Measurements from ENCODE around the gene UFSP2. TPM values are rescaled to one million over a fixed set of nuclear protein-coding genes. Genes with fewer than 3 reads are reported as not detected.

Gene UFSP2
- total RNA-seq, 6 experiments from 2014 or later, result 12.8 to 17.6 (median 14.0) TPM

DNA sequence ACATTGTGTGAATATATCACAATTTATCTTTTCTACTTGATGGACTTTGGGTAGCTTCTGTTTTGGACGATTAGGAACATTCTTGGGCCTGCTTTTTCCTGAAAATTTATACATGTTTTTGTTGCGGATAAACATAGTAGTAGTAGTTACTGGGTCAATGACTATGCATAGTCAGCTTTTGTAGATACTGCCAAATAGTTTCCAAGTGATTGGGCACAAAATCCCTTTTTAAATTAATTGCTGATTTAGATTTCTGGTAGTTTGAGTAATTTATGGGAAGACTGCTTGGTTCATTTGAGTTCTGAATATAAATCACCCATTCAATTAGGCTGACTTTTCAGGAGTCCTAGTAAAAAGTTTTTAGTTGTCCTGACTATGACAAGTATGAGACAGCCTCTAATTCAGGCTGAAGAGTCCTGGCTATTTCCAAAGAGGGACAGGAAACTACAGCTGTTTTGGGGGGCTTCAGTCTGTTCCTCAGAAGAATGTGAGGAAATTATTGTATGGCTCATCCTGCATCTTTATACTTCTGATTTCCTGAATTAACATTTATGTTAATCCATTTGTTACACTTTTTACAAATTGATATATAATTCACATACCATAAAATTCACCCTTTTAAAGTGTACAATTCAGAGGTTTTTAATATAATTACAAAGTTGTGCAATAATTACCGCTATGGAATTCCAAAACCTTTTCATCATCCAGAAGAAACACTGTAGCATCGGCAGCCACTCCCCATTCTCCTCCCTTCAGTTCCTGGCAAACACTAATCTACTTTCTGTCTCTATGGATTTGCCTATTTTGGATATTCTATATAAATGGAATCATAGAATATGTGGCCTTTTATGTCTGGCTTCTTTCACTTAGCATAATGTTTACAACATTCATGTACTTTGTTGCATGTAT lies 44.2 kb downstream of the UFSP2 start:
- Histone ChIP-seq H3K36me3 (no peaks in the 10 kb centered on the region), H3K4me1 (peaks cover 0 to 19% (median 0%) of the 10 kb centered on the region in 4 donors), H3K4me3 (no peak overlapping the region), H3K27ac (no peak overlapping the region), H3K9me3 (no peaks in the 10 kb centered on the region), H3K27me3 (no peaks in the 10 kb centered on the region)
- DNase-seq, result no peak
- WGBS (ENCODE audit: insufficient coverage, low coverage, low lambda C conversion rate, missing lambda C conversion rate), result 39% methylated on average over 4 of the region's 4 CpGs
- TF ChIP-seq, protein P1, sequence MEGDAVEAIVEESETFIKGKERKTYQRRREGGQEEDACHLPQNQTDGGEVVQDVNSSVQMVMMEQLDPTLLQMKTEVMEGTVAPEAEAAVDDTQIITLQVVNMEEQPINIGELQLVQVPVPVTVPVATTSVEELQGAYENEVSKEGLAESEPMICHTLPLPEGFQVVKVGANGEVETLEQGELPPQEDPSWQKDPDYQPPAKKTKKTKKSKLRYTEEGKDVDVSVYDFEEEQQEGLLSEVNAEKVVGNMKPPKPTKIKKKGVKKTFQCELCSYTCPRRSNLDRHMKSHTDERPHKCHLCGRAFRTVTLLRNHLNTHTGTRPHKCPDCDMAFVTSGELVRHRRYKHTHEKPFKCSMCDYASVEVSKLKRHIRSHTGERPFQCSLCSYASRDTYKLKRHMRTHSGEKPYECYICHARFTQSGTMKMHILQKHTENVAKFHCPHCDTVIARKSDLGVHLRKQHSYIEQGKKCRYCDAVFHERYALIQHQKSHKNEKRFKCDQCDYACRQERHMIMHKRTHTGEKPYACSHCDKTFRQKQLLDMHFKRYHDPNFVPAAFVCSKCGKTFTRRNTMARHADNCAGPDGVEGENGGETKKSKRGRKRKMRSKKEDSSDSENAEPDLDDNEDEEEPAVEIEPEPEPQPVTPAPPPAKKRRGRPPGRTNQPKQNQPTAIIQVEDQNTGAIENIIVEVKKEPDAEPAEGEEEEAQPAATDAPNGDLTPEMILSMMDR (IDR thresholded peaks at IDR 0.05), result no peak
- TF ChIP-seq POLR2A (IDR thresholded peaks at IDR 0.05), result no peak
- ATAC-seq, result no peak
- intact Hi-C loops (cut with DNase I), result no loop called here

DNA sequence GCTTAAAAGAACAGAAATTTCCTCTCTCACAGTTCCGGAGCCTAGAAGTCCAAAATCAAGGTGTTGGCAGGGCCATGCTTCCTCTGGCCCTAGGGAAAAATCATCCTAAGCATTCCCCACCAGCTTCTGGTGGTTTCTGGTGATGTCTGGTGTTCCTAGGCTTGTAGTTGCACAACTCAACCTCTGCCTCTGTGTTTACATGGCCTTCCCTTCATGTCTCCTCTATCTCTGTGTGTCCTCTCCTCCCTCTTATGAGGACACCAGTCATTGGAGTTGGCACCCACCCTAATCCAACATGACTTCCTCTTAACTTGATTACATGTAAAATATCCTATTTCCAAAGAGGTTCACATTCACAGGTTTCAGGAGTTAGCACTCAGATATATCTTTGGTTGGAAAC lies 45.4 kb downstream of the UFSP2 start:
- no peak overlapping the region for H3K4me3 ChIP-seq
- H3K9me3 ChIP-seq, result no peaks in the 10 kb centered on the region
- peak in 1 of 3 donors; percentile 73 for DNase-seq
- H3K36me3 ChIP-seq, result no peaks in the 10 kb centered on the region
- H3K27ac ChIP-seq, result peak overlapping the region; percentile 20 to 81 (median 80)
- intact Hi-C loops (cut with DNase I), result no loop called here
- ATAC-seq, result peak; percentile 95 to 99 (median 96)
- H3K27me3 ChIP-seq, result no peaks in the 10 kb centered on the region
- H3K4me1 ChIP-seq, result peaks cover 0 to 19% (median 0%) of the 10 kb centered on the region in 4 donors
- TF ChIP-seq, protein P1 (IDR thresholded peaks at IDR 0.05), result no peak
- TF ChIP-seq POLR2A (IDR thresholded peaks at IDR 0.05), result no peak
- 78% methylated on average over 1 of the region's 1 CpG for WGBS (ENCODE audit: insufficient coverage, low coverage, low lambda C conversion rate, missing lambda C conversion rate)

DNA sequence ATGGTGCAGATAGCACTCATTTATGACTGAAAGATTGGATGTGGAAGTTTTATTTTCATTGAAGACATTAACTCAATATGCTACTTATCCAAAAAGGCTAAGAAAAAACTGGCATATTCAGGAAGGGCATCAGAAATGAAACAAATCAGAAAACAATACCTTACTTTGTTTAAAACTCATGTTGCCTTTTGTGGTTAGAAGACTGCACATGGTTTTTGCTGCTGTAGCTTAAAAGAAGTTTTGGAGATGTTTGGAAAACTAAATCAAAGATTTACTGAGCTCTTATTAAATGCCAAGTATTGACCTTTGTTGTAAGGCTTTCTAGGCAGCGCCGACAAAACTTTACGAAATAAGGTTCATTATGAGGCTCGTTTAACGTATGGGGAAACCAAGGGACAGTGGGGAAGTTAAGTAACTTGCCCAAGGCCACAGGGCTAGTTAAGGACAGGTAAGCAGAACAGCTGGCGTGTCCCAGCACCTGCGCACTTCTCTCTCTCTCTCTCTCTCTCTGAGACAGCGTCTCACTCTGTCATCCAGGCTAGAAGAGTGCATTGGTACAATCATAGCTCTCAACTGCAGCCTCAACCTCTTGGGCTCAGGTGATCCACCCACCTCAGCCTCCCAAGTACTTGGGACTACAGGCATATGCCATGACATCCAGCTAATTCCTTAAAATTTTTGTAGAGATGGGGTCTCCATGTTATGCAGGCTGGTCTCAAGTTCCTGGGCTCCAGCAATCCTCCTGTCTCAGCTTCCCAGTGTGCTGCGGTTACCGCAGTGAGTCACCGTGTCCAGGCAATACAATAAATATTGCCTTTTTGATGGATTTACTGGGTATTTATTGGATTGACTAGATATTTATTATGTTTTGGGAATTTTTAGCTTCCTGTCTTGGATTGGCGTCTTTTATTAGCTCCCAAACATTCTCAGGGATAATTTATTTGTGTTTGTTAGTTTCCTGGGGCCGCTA lies 46.2 kb downstream of the UFSP2 start:
- DNase-seq (no peak), ATAC-seq (peak in 3 of 4 donors; percentile 10 to 35 (median 31))
- intact Hi-C loops (cut with DNase I), result no loop called here
- no peaks in the 10 kb centered on the region for H3K36me3 ChIP-seq
- H3K9me3 ChIP-seq, result no peaks in the 10 kb centered on the region
- peak overlapping the region; percentile 20 to 81 (median 80) for H3K27ac ChIP-seq
- H3K4me3 ChIP-seq, result no peak overlapping the region
- 60% methylated on average over 5 of the region's 13 CpGs for WGBS (ENCODE audit: insufficient coverage, low coverage, low lambda C conversion rate, missing lambda C conversion rate)
- peaks cover 0 to 19% (median 0%) of the 10 kb centered on the region in 4 donors for H3K4me1 ChIP-seq
- TF ChIP-seq, protein P1 (IDR thresholded peaks at IDR 0.05), result no peak
- no peak for TF ChIP-seq POLR2A (IDR thresholded peaks at IDR 0.05)
- H3K27me3 ChIP-seq, result no peaks in the 10 kb centered on the region

DNA sequence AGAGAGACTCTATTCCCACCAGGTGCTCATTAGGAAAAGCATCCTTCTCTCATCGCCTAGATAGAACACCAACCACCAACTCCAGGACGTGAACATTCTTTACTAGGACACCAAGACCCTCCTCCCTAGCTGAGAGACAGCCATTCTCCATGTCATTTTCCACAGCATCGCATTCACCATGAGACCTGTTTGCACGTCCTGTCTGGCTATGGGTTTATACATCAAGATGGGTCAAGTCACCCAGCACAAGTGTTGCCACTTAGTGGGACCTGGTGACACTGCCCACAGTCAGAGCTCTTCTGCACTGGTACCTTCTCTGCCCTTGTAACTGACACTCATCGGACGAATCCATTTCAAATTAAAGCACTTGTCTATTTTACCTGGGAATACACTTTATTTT lies 47.5 kb downstream of the UFSP2 start:
- no peaks in the 10 kb centered on the region for H3K9me3 ChIP-seq
- no peaks in the 10 kb centered on the region for H3K27me3 ChIP-seq
- H3K36me3 ChIP-seq, result no peaks in the 10 kb centered on the region
- no peak for DNase-seq
- 82% methylated on average over 6 of the region's 6 CpGs for WGBS (ENCODE audit: insufficient coverage, low coverage, low lambda C conversion rate, missing lambda C conversion rate)
- H3K27ac ChIP-seq, result no peak overlapping the region
- TF ChIP-seq, protein P1 (IDR thresholded peaks at IDR 0.05), result no peak
- TF ChIP-seq POLR2A (IDR thresholded peaks at IDR 0.05), result no peak
- intact Hi-C loops (cut with DNase I), result no loop called here
- H3K4me1 ChIP-seq, result peaks cover 0 to 19% (median 0%) of the 10 kb centered on the region in 4 donors
- H3K4me3 ChIP-seq, result no peak overlapping the region
- ATAC-seq, result no peak

All from right lobe of liver (tissue), 6 donors.